Cardiac muscle cell (in vitro differentiated cells and primary cell): ENCODE measurements around the gene TRIO. TPM values are rescaled to one million over a fixed set of nuclear protein-coding genes. Genes with fewer than 3 reads are reported as not detected.

ENCODE experiments used
- DNase-seq, 2 donors: peaks; one replicate each; pipeline versions ENCODE4 v3.0.0 to v3.0.0-alpha.2; 2010 to 2017; ENCODE audit warnings: low read depth in 1 of 2, low spot score in 1 of 2
- H3K27ac ChIP-seq: fragments of 200-600 bp; sonication (generic); 2 replicates; pipeline ENCODE4 v1.5.1; 2016
- H3K27me3 ChIP-seq: fragments of 200-600 bp; sonication (generic); 2 replicates; pipeline ENCODE4 v1.6.0; 2016; ENCODE audit warnings: control low read depth
- H3K36me3 ChIP-seq: fragments of 200-600 bp; sonication (generic); 2 replicates; pipeline ENCODE4 v1.5.1; 2016; ENCODE audit warnings: control low read depth
- H3K4me1 ChIP-seq: fragments of 200-600 bp; sonication (generic); 2 replicates; pipeline ENCODE4 v1.8.1; 2017; ENCODE audit warnings: low read depth, mild to moderate bottlenecking, mixed run types
- H3K4me3 ChIP-seq: fragments of 200-600 bp; sonication (generic); 2 replicates; pipeline ENCODE4 v1.5.1; 2016; ENCODE audit warnings: mild to moderate bottlenecking
- H3K9me3 ChIP-seq: fragments of 200-600 bp; sonication (generic); 2 replicates; pipeline ENCODE4 v1.5.1; 2017; ENCODE audit warnings: low read depth, mild to moderate bottlenecking, control low read depth
- CTCF ChIP-seq: IDR thresholded peaks from 2 replicates; pipeline ENCODE4 v1.5.1; 2012; ENCODE audit warnings: low read depth, mild to moderate bottlenecking, low read length
- polyA plus RNA-seq: library from polyadenylated mRNA; unstranded; fragments of >200 nt; fragmentation: Nextera tagmentation; extraction: Ambion mirVana; gene quantifications from 2 replicates; pipeline ENCODE4 v1.2.1, GENCODE V29; 2016
- total RNA-seq: library from RNA; depleted of rRNA; stranded (reverse); fragments of >200 nt; gene quantifications from 2 replicates; pipeline ENCODE4 v1.2.3, GENCODE V29; 2016

TRIO gene
- total and polyA plus RNA-seq, 2 experiments from 2014 or later = 15.5 to 104 TPM

GRCh38 chr5:14556015-14556414 is 412.9 kb downstream of the TRIO start:
- no peaks in the 10 kb centered on the region for H3K27me3 ChIP-seq
- H3K4me3 ChIP-seq = no peak overlapping the region
- H3K4me1 ChIP-seq = no peaks in the 10 kb centered on the region
- no peak for TF ChIP-seq CTCF
- no peak overlapping the region for H3K27ac ChIP-seq
- H3K9me3 ChIP-seq = no peaks in the 10 kb centered on the region
- H3K36me3 ChIP-seq = no peaks in the 10 kb centered on the region
- DNase-seq = no peak

GRCh38 chr5:14557203-14557770 is 414.1 kb downstream of the TRIO start:
- Histone ChIP-seq H3K4me3 (no peak overlapping the region), H3K36me3 (no peaks in the 10 kb centered on the region)
- DNase-seq = peak in 1 of 2 donors; percentile 39

GRCh38 chr5:14557791-14558415 is 414.8 kb downstream of the TRIO start:
- H3K4me3 ChIP-seq = no peak overlapping the region
- TF ChIP-seq CTCF = no peak
- H3K4me1 ChIP-seq = no peaks in the 10 kb centered on the region
- DNase-seq = peak in 1 of 2 donors; percentile 83
- H3K27me3 ChIP-seq = no peaks in the 10 kb centered on the region
- no peaks in the 10 kb centered on the region for H3K36me3 ChIP-seq
- H3K27ac ChIP-seq = no peak overlapping the region
- no peaks in the 10 kb centered on the region for H3K9me3 ChIP-seq

More at GRCh38 chr5:14557203-14557770, 414.1 kb downstream of the TRIO start:
- Histone ChIP-seq H3K27ac (no peak overlapping the region), H3K27me3 (no peaks in the 10 kb centered on the region), H3K4me1 (no peaks in the 10 kb centered on the region), H3K9me3 (no peaks in the 10 kb centered on the region)
- TF ChIP-seq CTCF = no peak

Other genes starting within 250 kb of the TRIO start
- under 0.01 and 0.03 TPM in 2 replicates for gene DNAH5, start 198.7 kb upstream of the TRIO start, total RNA-seq
- 0.05 and 0.12 TPM in 2 replicates for gene DNAH5, start 198.7 kb upstream of the TRIO start, polyA plus RNA-seq